GM23248 (cell line): ENCODE measurements around the gene HAPLN1. TPM values are rescaled to one million over a fixed set of nuclear protein-coding genes. Genes with fewer than 3 reads are reported as not detected.

Experiments used
- DNase-seq: peaks from one replicate; pipeline ENCODE4 v3.0.0-alpha.2; 2015
- H2AFZ ChIP-seq: fragments of 200-600 bp; sonication (generic); 2 replicates; pipeline ENCODE4 v1.6.1; 2016; ENCODE audit warnings: antibody characterized with exemption
- H3F3A ChIP-seq: fragments of 200-600 bp; sonication (generic); 2 replicates; pipeline ENCODE4 v1.6.1; 2016; ENCODE audit warnings: mild to moderate bottlenecking, antibody characterized with exemption, mixed run types; ENCODE audit not compliant: insufficient read depth
- H3K27ac ChIP-seq: fragments of 200-600 bp; sonication (generic); 2 replicates; pipeline ENCODE4 v1.5.1; 2016; ENCODE audit warnings: mild to moderate bottlenecking
- H3K27me3 ChIP-seq: fragments of 200-600 bp; sonication (generic); replicated peaks from 2 replicates; pipeline ENCODE4 v1.6.1; 2016; ENCODE audit warnings: mild to moderate bottlenecking; ENCODE audit not compliant: insufficient read depth
- H3K36me3 ChIP-seq: fragments of 200-600 bp; sonication (generic); 2 replicates; pipeline ENCODE4 v1.6.1; 2016; ENCODE audit warnings: low read depth, mild to moderate bottlenecking
- H3K4me1 ChIP-seq: fragments of 200-600 bp; sonication (generic); 2 replicates; pipeline ENCODE4 v1.6.1; 2016; ENCODE audit warnings: mild to moderate bottlenecking; ENCODE audit not compliant: insufficient read depth
- H3K4me2 ChIP-seq: fragments of 200-600 bp; sonication (generic); one replicate; pipeline ENCODE4 v1.6.1; 2016; ENCODE audit warnings: mild to moderate bottlenecking; ENCODE audit not compliant: unreplicated experiment
- H3K4me3 ChIP-seq: fragments of 200-600 bp; sonication (generic); 2 replicates; pipeline ENCODE4 v1.5.1; 2016; ENCODE audit warnings: mild to moderate bottlenecking
- H3K79me2 ChIP-seq: fragments of 200-600 bp; sonication (generic); 2 replicates; pipeline ENCODE4 v1.6.1; 2016; ENCODE audit warnings: mild to moderate bottlenecking; ENCODE audit not compliant: insufficient read depth
- H3K9ac ChIP-seq: fragments of 200-600 bp; sonication (generic); 2 replicates; pipeline ENCODE4 v1.6.1; 2016; ENCODE audit warnings: mild to moderate bottlenecking
- H3K9me2 ChIP-seq: fragments of 200-600 bp; sonication (generic); 2 replicates; pipeline ENCODE4 v1.6.1; 2016; ENCODE audit warnings: mixed run types, mild to moderate bottlenecking, moderate library complexity; ENCODE audit not compliant: insufficient read depth
- H3K9me3 ChIP-seq: fragments of 200-600 bp; sonication (generic); one replicate; pipeline ENCODE4 v1.6.1; 2017; ENCODE audit warnings: low read depth
- H4K20me1 ChIP-seq: fragments of 200-600 bp; sonication (generic); 2 replicates; pipeline ENCODE4 v1.6.0; 2016; ENCODE audit not compliant: insufficient read depth
- EZH2 ChIP-seq: fragments of 200-600 bp; sonication (generic); IDR thresholded peaks from 2 replicates; pipeline ENCODE4 v1.6.1; 2018; ENCODE audit warnings: antibody characterized with exemption, mild to moderate bottlenecking; ENCODE audit not compliant: insufficient read depth, poor library complexity, severe bottlenecking
- EZH2phosphoT487 ChIP-seq: fragments of 200-600 bp; sonication (generic); IDR thresholded peaks from 2 replicates; pipeline ENCODE4 v1.6.1; 2018; ENCODE audit warnings: antibody characterized with exemption, moderate library complexity, mild to moderate bottlenecking, low read depth; ENCODE audit not compliant: insufficient read depth
- WGBS, 2 experiments: methylation state at CpG; one replicate each; pipeline ENCODE4 v1.1.6; 2015 to 2017; ENCODE audit warnings: low lambda C conversion rate in 2 of 2, low coverage in 1 of 2; ENCODE audit errors: missing lambda C conversion rate in 2 of 2; 5-methylcytosine and 5-hydroxymethylcytosine counted together
- in situ Hi-C: fragments of 300-500 bp; cut with MboI; formaldehyde crosslinking; loops from 2 replicates; pipeline ENCODE4 v1.15.0; 2020
- polyA plus RNA-seq: library from polyadenylated mRNA; unstranded; fragments of >200 nt; fragmentation: Nextera tagmentation; extraction: Ambion mirVana; gene quantifications from 2 replicates; pipeline ENCODE4 v1.2.1, GENCODE V29; 2016
- total RNA-seq: library from RNA; depleted of rRNA; stranded (reverse); fragments of >200 nt; shearing (Covaris generic); gene quantifications from 2 replicates; pipeline ENCODE4 v1.2.3, GENCODE V29; 2014

The HAPLN1 gene
- total and polyA plus RNA-seq, 2 experiments from 2014 or later: 49.7 to 77.6 TPM

DNA sequence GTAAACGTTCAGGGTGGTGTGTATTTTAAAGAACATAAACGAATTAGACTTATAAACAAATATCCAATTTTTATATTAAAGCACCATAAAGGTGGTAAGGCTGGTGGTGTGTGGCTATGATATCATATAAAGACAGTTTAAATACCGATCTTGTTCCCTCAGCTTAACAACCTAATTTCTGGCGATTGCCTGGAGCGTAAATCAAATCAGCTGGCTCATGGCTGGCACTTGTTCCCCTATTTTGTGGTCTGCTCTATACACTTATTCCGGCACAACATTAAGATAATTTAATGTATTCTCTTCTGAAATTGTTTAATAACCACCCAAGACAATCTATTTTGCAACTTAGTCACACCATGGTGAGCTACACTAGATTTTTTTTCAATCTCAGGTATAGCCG is 2.4 kb upstream of the HAPLN1 start:
- Histone ChIP-seq H3K4me3 (no peak overlapping the region), H3K27ac (no peak overlapping the region), H3K9me3 (no peaks in the 10 kb centered on the region), H3K9ac (no peak overlapping the region), H3K4me2 (no peak overlapping the region), H3K4me1 (peaks cover 14% of the 10 kb centered on the region), H3K36me3 (no peaks in the 10 kb centered on the region), H3F3A (no peaks in the 10 kb centered on the region), H3K79me2 (no peaks in the 10 kb centered on the region), H2AFZ (peak overlapping the region; percentile 90), H3K9me2 (no peaks in the 10 kb centered on the region), H3K27me3 (0 out of 2 replicates have a peak, but pooled peaks cover 8% of the 10 kb centered on the region), H4K20me1 (no peaks in the 10 kb centered on the region)
- WGBS, 2 experiments: 57 to 62% methylated on average over 7 of the region's 7 CpGs
- DNase-seq: no peak
- in situ Hi-C loops: loop anchor here (10.0 to 25.0 kb wide), 2 partner anchors 532 to 739 kb away; no protein-coding TSS in a partner anchor
- TF ChIP-seq EZH2phosphoT487 (no peak), EZH2 (no peak)

DNA sequence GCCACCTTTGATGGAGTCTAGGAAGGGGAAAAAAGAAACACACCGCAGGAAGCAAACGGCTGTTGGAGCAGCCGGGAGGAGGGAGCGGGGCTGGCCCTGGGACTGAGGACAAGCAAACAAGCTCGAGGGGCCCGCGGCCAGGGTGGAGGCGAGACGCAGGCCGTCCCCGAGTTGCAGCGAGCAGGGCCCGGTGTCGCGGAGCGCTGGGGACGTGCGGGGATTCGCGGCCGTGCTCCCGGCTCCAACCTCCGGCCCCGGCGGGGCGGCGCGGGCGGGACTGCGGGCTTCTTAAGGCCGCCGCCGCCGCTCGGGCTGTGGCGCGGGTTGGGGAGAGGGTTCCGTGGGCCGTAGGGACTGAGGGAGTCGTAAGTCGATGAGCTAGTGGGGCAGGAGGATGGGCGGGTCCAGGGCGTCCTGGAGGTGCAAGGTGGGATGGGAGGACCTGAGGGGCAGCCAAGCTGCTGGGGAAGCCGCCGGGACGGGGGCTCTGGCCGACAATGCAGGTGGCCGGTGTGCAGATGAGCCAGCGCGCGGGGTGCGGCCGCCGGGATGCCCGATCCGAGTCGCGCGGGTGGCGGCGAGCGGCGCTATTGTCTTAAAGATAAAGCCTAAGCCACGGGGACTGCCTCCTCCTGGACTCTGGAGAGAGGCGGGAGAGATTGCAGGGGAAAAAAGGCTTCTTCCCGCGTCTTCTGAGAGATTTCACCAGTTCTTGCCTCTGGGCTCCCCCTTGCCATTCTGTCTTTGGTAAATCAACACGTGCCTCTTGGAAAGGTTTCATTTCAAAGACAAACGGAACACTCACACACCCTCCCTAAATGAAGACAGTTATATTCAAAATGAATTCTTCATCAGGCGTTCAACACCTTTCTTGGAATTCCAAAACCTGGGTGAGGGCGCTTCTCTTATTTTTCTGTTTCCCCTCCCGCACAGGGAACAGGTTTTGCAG is 1.6 kb upstream of the HAPLN1 start:
- Histone ChIP-seq H3K36me3 (no peaks in the 10 kb centered on the region), H3K27me3 (0 out of 2 replicates have a peak, but pooled peaks cover 8% of the 10 kb centered on the region), H3K9me2 (no peaks in the 10 kb centered on the region), H3K4me1 (peaks cover 14% of the 10 kb centered on the region), H4K20me1 (no peaks in the 10 kb centered on the region), H3K4me3 (peak overlapping the region; percentile 75), H3K27ac (no peak overlapping the region), H3K4me2 (peak overlapping the region; percentile 89), H3K9ac (peak overlapping the region; percentile 57), H3K79me2 (no peaks in the 10 kb centered on the region), H3F3A (no peaks in the 10 kb centered on the region), H2AFZ (peak overlapping the region; percentile 90), H3K9me3 (no peaks in the 10 kb centered on the region)
- peak; percentile 87 for DNase-seq
- TF ChIP-seq EZH2phosphoT487: no peak
- whole genome bisulfite sequencing, 2 experiments: 4 to 5% methylated on average over 45 to 63 of the region's 72 CpGs
- in situ Hi-C loops: loop anchor here (10.0 to 25.0 kb wide), 2 partner anchors 533 to 740 kb away; no protein-coding TSS in a partner anchor

- H2AFZ ChIP-seq: 0 out of 2 replicates have a peak overlapping the region, but pooled peaks have one; percentile 8
- DNase-seq: no peak
- H4K20me1 ChIP-seq: no peaks in the 10 kb centered on the region
- no peak overlapping the region for H3K27ac ChIP-seq
- H3K79me2 ChIP-seq: no peaks in the 10 kb centered on the region
- peak overlapping the region; percentile 51 for H3K4me2 ChIP-seq
- no peaks in the 10 kb centered on the region for H3K36me3 ChIP-seq
- H3K9me2 ChIP-seq: no peaks in the 10 kb centered on the region
- H3K9me3 ChIP-seq: no peaks in the 10 kb centered on the region
- TF ChIP-seq EZH2phosphoT487: no peak
- TF ChIP-seq EZH2: no peak
- 0 out of 2 replicates have a peak, but pooled peaks cover 8% of the 10 kb centered on the region for H3K27me3 ChIP-seq
- no peaks in the 10 kb centered on the region for H3F3A ChIP-seq
- peak overlapping the region; percentile 75 for H3K4me3 ChIP-seq
- peak overlapping the region; percentile 9; the same call in 1 of the 2 replicates for H3K9ac ChIP-seq
- WGBS, 2 experiments: 59 to 68% methylated on average over 2 of the region's 2 CpGs
- H3K4me1 ChIP-seq: peaks cover 13% of the 10 kb centered on the region; the same call in 1 of the 2 replicates
- in situ Hi-C loops: loop anchor here (25.0 kb wide), 1 partner anchor 743 kb away; no protein-coding TSS in a partner anchor
These were observed 1.6 kb downstream of the HAPLN1 start for GRCh38 chr5:83718936-83719495.

- in situ Hi-C loops: loop anchor here (25.0 kb wide), 1 partner anchor 744 kb away; no protein-coding TSS in a partner anchor
- peak overlapping the region; percentile 75 for H3K4me3 ChIP-seq
- H3K27me3 ChIP-seq: 0 out of 2 replicates have a peak, but pooled peaks cover 8% of the 10 kb centered on the region
- no peak overlapping the region for H2AFZ ChIP-seq
- H3K9ac ChIP-seq: no peak overlapping the region
- TF ChIP-seq EZH2phosphoT487 (no peak), EZH2 (no peak)
- H3K79me2 ChIP-seq: no peaks in the 10 kb centered on the region
- no peaks in the 10 kb centered on the region for H4K20me1 ChIP-seq
- no peaks in the 10 kb centered on the region for H3F3A ChIP-seq
- H3K9me3 ChIP-seq: no peaks in the 10 kb centered on the region
- H3K4me1 ChIP-seq: peaks cover 6% of the 10 kb centered on the region; the same call in 1 of the 2 replicates
- no peaks in the 10 kb centered on the region for H3K9me2 ChIP-seq
- H3K27ac ChIP-seq: no peak overlapping the region
- DNase-seq: peak; percentile 83
- H3K36me3 ChIP-seq: no peaks in the 10 kb centered on the region
- WGBS, 2 experiments: 15 to 18% methylated on average over 6 of the region's 6 CpGs
- H3K4me2 ChIP-seq: peak overlapping the region; percentile 51
These were observed 2.3 kb downstream of the HAPLN1 start for GRCh38 chr5:83718195-83718825.
